K562 treated with DMSO at 1 percent for 12 hours (cell line): ENCODE data around the gene OR1I1. TPM values are rescaled to one million over a fixed set of nuclear protein-coding genes. Genes with fewer than 3 reads are reported as not detected.

Experiments used
- total RNA-seq: library from RNA; unstranded; fragments of 300-600 nt; gene quantifications from 2 replicates; pipeline ENCODE4 v1.2.3, GENCODE V29; 2022; ENCODE audit not compliant: insufficient read depth

The OR1I1 gene
- not detected in 2 replicates for total RNA-seq

GRCh38 chr19:15081911-15082310, at the start of gene OR1I1:
TSS of gene OR1I1 (plus strand) at chr19:15082211. CDS start at chr19:15087066, 4,855 bp downstream.

GRCh38 chr19:15048885-15049541, 33.0 kb upstream of the OR1I1 start, which contains the start of gene CASP14:
TSS of gene CASP14 (plus strand) at chr19:15049480. CDS start at chr19:15052252, 2,772 bp downstream.

GRCh38 chr19:15107061-15108010, 25.3 kb downstream of the OR1I1 start, which contains the start of gene SYDE1:
TSS of gene SYDE1 (plus strand) at chr19:15107401. CDS start at chr19:15107434, 33 bp downstream.

Other genes starting within 250 kb of the OR1I1 start
- not detected in 2 replicates for gene OR7A5, start 247.0 kb upstream of the OR1I1 start, total RNA-seq
- not detected in 2 replicates for gene OR7C1, start 247.0 kb upstream of the OR1I1 start, total RNA-seq
- gene OR7A10, start 233.3 kb upstream of the OR1I1 start, total RNA-seq: not detected in 2 replicates
- gene OR7A17, start 196.1 kb upstream of the OR1I1 start, total RNA-seq: not detected in 2 replicates
- not detected in 2 replicates for gene OR7C2, start 140.7 kb upstream of the OR1I1 start, total RNA-seq
- gene SLC1A6, start 102.3 kb upstream of the OR1I1 start, total RNA-seq: not detected in 2 replicates
- gene CASP14, start 32.7 kb upstream of the OR1I1 start, total RNA-seq: 0.25 TPM in 1 of 2 replicates, not detected in the other
- not detected in 2 replicates for gene SYDE1, start 25.2 kb downstream of the OR1I1 start, total RNA-seq
- 0.15 TPM in 1 of 2 replicates, not detected in the other for gene NOTCH3, start 118.8 kb downstream of the OR1I1 start, total RNA-seq
- not detected in 2 replicates for gene EPHX3, start 150.2 kb downstream of the OR1I1 start, total RNA-seq